Subcutaneous adipose tissue (tissue), 4 donors: ENCODE measurements around the gene SNX14. TPM values are rescaled to one million over a fixed set of nuclear protein-coding genes. Genes with fewer than 3 reads are reported as not detected.

Experiments
- total RNA-seq, 4 donors: library from RNA; depleted of rRNA; stranded (reverse); fragments of >200 nt; gene quantifications; one replicate each; pipeline ENCODE4 v1.1.0, GENCODE V29; 2016
- TF ChIP-seq, protein P1 (sequence below): fragments of 450-650 bp; IDR thresholded peaks from one replicate; pipeline ENCODE4 v1.5.1; 2016; ENCODE audit warnings: low read depth, mild to moderate bottlenecking, control low read depth, antibody characterized with exemption, moderate library complexity

SNX14 gene
- total RNA-seq, 4 donors from 2014 or later: 61.8 to 120 (median 99.1) TPM

DNA sequence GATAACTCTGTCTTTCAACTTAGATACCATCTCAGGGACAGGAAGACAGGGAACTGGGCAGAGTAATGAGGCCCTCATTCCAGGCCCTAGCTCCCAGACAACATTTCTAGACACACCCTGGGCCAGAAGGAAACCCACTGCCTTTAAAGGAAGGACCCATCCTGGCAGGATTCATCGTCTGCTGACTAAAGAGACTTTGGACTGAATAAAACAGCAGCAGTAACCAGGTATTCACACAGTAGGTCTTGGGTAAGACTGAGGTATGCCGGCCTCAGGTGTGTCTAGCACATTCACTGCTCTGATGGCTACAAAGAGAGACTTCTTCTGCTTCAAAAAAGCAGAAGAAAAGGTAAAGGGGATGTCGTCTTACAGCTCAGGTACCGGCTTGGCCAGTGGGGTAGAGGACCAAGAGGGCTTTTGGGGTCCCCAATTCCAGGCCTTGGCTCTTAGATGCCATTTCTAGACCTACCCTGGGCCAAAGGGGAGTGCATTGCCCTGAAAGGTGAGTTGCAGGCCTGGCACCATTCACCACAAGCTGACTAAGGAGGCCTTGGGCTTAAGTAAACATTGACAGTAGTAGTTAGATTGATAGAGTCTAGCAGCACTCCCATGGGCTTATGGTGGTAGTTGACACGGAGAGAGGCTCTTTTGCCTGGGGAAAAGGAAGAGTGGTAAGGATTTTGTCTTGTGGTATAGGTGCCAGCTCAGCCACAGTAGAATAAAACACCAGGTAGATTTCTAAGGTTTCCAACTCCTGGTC, 13.4 kb downstream of the SNX14 start:
- TF ChIP-seq, protein P1, sequence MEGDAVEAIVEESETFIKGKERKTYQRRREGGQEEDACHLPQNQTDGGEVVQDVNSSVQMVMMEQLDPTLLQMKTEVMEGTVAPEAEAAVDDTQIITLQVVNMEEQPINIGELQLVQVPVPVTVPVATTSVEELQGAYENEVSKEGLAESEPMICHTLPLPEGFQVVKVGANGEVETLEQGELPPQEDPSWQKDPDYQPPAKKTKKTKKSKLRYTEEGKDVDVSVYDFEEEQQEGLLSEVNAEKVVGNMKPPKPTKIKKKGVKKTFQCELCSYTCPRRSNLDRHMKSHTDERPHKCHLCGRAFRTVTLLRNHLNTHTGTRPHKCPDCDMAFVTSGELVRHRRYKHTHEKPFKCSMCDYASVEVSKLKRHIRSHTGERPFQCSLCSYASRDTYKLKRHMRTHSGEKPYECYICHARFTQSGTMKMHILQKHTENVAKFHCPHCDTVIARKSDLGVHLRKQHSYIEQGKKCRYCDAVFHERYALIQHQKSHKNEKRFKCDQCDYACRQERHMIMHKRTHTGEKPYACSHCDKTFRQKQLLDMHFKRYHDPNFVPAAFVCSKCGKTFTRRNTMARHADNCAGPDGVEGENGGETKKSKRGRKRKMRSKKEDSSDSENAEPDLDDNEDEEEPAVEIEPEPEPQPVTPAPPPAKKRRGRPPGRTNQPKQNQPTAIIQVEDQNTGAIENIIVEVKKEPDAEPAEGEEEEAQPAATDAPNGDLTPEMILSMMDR: no peak

DNA sequence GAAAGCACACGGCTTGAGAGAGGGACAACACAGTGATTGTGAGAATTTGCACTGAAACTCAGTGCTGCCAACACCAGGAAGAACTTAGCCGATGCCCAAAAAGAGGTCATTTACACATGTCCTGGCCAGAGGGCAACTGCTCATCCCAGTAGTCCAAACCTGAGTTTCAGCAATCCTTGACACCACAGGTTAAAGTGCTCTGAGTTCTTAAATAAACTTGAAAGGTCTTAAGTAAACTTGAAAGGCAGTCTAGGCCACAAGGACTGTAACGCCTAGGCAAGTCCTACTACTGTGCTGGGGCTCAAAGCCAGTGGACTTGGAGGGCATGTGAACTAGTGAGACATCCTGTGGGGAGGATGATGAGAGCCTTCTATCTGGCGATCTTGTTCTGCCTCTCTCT, 14.1 kb downstream of the SNX14 start:
- TF ChIP-seq, protein P1: no peak

DNA sequence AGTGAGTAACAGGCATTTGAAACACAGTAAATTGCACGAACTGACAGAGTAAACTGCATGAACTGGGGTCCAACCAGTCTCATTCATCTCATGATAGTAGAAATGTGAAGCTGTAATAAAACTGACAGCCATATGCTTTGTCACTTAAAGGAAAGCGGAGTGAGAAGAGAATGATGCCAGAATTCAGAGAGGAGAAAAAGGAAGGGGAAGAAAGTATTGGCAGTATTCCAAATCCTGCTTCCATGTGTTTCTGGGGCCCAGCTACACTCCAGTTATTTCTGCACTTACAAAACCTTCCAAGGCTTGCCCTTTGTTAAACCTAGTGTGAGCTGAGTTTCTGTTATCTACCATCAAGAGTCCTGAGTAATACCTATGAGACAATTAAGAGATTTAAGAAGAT, 17.2 kb downstream of the SNX14 start:
- TF ChIP-seq, protein P1: no peak

DNA sequence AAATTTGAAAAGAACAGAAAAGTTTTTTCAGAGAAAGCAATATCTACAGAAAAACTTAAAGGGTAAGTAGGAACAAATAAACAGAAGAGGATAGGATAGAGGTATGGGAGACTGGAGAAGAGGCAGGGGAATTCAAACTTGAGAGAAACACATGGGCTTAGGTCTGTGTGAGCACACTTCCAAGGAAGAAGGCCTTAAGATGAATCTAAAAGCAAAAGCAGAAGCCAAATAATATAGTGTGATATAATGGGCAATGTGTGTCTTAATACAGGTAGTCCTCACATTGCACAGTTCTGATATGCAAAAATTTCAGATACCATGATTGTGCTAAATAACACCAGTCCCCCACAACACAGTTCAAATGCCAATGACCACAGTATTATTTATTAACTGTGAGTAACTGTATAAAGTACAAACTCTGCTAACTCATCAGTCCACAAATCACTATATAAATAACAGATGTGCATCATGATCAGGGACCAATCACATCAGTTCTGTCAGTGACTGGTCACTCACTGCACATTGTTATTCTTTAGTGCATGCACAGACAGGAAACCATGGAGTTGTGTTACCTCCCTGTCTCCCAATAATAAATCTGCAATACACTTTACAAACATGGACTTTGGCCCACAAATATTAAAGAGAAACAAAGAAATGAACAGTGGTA, 18.6 kb downstream of the SNX14 start:
- TF ChIP-seq, protein P1: no peak

DNA sequence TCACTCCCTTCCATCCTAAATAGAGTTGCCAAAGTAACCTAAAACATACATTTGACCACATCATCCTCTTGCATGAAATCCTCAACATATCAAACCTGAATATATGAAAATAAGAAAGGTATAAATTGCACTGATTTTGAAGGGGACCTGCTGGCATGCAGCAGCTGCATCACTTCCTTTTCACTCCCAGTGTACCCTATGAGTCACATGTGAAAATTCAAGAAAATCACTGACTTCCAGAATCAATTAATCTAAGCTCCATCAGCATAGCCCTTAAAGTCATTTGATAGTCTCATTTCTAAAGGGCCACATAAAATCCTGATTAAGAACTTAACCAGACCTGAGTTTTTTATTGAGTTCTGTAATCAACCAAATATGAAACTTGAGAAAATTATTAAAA, 24.3 kb downstream of the SNX14 start:
- TF ChIP-seq, protein P1: no peak

DNA sequence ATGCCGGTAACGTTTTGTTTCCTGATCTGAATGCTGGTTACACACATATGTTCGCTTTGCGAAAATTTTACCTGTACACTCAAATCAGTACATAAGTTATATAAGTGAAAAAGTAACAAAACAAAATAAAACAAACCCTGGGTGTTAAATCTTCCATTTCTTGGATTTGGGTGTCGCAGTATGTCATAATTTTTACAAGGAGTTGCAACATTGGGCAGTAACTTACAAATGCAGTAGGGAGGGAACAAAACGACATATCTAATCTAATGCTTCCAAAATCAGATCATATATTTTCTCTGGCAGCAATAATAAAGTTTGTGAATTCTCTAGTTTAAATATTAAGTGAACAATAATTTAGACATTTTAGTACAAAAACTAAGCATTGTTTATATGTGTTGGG, 25.2 kb downstream of the SNX14 start:
- TF ChIP-seq, protein P1: no peak

DNA sequence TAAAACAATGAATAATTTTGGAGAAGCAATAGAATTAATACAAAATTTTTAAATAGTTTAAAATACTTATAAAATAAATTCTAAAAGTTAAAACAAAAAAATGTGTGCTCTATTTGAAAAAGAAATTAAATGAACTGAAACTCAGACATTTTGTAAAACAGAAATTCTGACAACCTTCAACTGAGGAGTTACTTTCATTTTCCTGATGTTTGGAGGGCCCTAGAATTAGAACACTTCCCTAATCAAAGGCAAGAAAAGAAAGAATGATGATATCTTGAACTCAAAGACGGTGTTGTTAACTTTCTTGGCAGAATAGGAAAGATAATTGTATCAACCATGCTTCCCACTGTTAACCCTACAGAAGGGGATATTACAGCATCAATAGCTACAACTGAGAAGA, 27.9 kb downstream of the SNX14 start:
- TF ChIP-seq, protein P1: no peak
